ENCODE measurements around the gene DUSP7.

The DUSP7 gene

GRCh38 chr3:52015438-52016228 lies 40.7 kb downstream of the DUSP7 start:
- TF ChIP-seq, protein P1, sequence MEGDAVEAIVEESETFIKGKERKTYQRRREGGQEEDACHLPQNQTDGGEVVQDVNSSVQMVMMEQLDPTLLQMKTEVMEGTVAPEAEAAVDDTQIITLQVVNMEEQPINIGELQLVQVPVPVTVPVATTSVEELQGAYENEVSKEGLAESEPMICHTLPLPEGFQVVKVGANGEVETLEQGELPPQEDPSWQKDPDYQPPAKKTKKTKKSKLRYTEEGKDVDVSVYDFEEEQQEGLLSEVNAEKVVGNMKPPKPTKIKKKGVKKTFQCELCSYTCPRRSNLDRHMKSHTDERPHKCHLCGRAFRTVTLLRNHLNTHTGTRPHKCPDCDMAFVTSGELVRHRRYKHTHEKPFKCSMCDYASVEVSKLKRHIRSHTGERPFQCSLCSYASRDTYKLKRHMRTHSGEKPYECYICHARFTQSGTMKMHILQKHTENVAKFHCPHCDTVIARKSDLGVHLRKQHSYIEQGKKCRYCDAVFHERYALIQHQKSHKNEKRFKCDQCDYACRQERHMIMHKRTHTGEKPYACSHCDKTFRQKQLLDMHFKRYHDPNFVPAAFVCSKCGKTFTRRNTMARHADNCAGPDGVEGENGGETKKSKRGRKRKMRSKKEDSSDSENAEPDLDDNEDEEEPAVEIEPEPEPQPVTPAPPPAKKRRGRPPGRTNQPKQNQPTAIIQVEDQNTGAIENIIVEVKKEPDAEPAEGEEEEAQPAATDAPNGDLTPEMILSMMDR (IDR thresholded peaks at IDR 0.05; ENCODE audit: extremely low read depth, missing control alignments): no peak
- no peak for DNase-seq (ENCODE audit: low spot score)

DNA sequence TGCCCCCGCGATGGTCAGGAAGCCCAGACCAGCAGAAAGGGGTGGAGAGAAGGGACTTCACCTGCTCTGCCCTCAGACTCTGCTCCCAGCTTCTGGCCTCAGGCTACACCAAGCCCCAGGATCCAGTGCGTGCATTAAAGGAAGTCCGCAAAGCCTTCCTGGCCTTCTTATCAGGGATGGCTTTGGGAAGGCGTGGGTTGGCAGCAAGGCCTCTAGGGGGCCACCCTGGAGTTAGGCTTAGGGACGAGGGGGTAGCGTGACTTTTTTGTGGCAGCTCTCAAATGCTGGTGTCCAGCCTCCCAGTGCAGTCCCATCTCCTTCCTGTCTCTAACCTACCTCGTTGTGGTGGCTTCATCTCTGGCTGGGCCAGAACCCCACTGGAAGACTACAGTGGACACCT lies 41.8 kb downstream of the DUSP7 start:
- DNase-seq (ENCODE audit: low spot score): no peak
- TF ChIP-seq, protein P1 (IDR thresholded peaks at IDR 0.05; ENCODE audit: extremely low read depth, missing control alignments): no peak

DNA sequence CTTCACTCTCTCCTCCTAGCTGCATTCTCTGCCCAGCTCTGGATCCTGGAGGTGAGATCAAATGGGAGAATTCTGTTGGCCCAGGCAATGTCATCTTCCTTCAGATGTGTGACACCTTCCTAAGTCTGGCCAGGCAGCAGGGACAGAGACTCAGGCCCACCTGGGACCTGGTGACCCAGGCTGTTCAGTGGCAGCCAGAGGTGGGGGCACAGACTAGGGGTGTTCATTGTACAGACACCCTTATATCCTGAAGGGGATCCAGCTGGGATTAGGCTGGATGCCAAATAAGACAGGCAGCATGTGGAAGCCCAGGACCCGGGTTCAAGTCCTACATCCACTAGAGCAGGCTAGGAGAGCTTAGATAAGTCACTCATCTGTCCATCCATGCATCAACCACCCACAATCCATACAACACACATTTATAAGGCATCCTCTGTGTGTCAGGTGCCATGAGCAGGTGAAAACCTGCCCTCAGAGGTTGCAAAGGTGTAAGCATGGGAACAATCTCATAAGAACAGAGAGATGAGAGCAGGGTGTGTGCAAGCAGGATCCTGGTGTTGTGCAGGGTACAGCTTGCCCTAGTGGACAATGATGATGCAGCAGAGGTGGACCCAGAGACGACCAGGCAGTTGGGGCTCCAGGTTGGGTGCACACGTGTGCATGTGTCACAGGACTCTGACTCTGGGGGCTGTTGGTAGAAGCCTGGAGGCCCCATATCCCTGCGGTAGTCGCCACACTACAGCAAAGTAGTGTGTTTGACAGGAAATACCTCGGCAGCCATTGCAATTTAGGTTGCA lies 42.4 kb downstream of the DUSP7 start:
- TF ChIP-seq, protein P1 (IDR thresholded peaks at IDR 0.05; ENCODE audit: extremely low read depth, missing control alignments): no peak
- no peak for DNase-seq (ENCODE audit: low spot score)

DNA sequence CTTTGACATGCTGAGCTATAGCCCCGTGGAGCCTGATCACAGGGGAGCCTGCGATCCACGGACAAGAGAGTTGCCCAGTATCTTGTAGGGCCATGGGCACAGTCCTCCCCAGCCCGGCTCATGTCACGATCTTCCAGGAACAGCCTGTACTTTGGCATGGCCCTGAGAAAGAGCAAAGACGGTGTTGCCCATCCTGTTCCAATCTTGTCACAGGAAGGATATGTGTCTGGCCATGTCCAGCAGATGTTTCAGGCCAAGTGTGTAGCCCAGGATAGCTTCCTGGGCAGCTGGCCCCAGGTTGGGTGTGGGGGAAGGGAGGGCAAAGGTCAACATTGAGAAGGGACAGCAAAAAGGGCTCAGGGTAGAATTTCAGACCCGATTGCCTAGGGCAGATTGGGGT lies 43.7 kb downstream of the DUSP7 start:
- TF ChIP-seq, protein P1 (IDR thresholded peaks at IDR 0.05; ENCODE audit: extremely low read depth, missing control alignments): no peak
- no peak for DNase-seq (ENCODE audit: low spot score)

DNA sequence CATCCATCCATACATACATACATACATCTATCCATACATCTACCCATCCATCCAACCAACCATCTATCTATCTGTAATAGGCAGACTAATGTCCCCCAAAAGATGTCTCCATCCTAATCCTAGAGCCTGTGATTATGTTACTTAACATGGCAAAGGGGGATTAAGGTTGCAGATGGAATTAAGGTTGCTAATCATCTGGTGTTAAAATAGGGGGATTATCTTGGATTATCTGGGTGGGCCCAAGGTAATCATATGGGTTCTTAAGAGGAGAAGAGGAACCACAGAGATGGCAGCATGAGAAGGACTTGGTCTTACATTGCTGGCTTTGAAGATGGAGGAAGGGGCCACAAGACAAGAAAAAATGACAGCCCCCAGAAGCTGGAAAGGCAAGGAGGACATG lies 45.9 kb downstream of the DUSP7 start:
- TF ChIP-seq, protein P1 (IDR thresholded peaks at IDR 0.05; ENCODE audit: extremely low read depth, missing control alignments): no peak
- DNase-seq (ENCODE audit: low spot score): no peak

DNA sequence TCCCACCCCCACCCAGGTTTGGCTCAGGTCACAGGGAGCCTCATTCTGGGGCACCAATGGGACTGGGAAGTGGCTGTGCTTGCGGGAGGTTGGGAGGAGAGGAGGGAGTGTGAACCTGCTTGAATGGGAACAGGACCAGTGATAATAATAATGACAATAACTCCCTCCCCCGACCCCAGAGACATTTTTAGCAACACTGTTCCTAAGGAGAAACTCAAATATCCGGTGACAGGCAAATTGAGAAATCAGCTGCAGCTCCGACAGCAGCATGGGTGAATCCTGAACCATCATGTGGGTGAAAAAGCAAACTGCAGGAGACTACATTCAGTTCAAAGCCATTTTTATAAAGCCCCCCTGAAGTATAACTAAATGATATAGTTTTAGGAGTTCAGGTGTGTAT lies 49.1 kb downstream of the DUSP7 start:
- TF ChIP-seq, protein P1 (IDR thresholded peaks at IDR 0.05; ENCODE audit: extremely low read depth, missing control alignments): no peak
- DNase-seq (ENCODE audit: low spot score): no peak

- DNase-seq (ENCODE audit: low spot score): no peak
- TF ChIP-seq, protein P1 (IDR thresholded peaks at IDR 0.05; ENCODE audit: extremely low read depth, missing control alignments): no peak
These were observed 49.6 kb downstream of the DUSP7 start for GRCh38 chr3:52006820-52007133.

Measured in GM20000 (cell line).